Right lobe of liver (tissue), 4 donors: ENCODE measurements around the gene MYH15.

Experiments
- POLR2A ChIP-seq: fragments of 450-650 bp; IDR thresholded peaks from one replicate; pipeline ENCODE4 v1.6.1; 2017; ENCODE audit warnings: antibody characterized with exemption, mild to moderate bottlenecking
- TF ChIP-seq, protein P1 (sequence below), 4 donors: fragments of 200-600 bp in 3 of 4; fragments of 450-650 bp in 1 of 4; IDR thresholded peaks; one replicate each; pipeline versions ENCODE4 v1.5.1 to v1.8.0; 2016 to 2022; ENCODE audit warnings: antibody characterized with exemption in 4 of 4, mild to moderate bottlenecking in 2 of 4
- donor health status: DM: no; HTN: no; CAD: no.
- donor health status: DM: no; HTN: no; CAD: no.
- donor health status: DM: no; HTN: yes; CAD: no.

- TF ChIP-seq, protein P1, sequence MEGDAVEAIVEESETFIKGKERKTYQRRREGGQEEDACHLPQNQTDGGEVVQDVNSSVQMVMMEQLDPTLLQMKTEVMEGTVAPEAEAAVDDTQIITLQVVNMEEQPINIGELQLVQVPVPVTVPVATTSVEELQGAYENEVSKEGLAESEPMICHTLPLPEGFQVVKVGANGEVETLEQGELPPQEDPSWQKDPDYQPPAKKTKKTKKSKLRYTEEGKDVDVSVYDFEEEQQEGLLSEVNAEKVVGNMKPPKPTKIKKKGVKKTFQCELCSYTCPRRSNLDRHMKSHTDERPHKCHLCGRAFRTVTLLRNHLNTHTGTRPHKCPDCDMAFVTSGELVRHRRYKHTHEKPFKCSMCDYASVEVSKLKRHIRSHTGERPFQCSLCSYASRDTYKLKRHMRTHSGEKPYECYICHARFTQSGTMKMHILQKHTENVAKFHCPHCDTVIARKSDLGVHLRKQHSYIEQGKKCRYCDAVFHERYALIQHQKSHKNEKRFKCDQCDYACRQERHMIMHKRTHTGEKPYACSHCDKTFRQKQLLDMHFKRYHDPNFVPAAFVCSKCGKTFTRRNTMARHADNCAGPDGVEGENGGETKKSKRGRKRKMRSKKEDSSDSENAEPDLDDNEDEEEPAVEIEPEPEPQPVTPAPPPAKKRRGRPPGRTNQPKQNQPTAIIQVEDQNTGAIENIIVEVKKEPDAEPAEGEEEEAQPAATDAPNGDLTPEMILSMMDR (IDR thresholded peaks at IDR 0.05), result no peak
- TF ChIP-seq POLR2A, result no peak
Measured at GRCh38 chr3:108407886-108408285, 102.5 kb downstream of the MYH15 start.
